ENCODE results near the gene GAR1. TPM values are rescaled to one million over a fixed set of nuclear protein-coding genes. Genes with fewer than 3 reads are reported as not detected.
"Not testable (repeated sequence)": the region's sequence is repeated elsewhere in the genome, so short reads cannot be mapped to it uniquely, and the experiment has no call there.

GAR1 gene
- polyA plus RNA-seq, 12 donors = 22.2 to 43.4 (median 30.6) TPM; not detected in 1

DNA sequence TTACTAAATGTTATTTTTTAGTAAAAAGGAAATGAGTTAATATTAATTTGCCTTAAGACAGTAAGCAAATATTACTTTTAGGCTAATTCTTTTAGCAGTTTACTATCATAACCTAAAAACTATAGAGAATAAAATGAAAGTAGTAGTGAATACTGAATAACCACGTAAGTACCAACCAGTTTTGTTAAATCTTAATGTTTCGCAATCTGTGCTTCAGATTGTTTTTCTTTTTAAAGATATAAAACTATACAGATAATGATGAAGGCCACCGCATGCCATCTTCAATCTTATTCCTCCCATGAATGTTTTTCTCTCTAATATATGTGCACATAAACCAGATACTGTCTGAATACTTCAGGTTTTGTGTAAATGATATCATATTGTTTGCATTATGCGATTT, 18.2 kb downstream of the GAR1 start:
- DNase-seq = no peak

DNA sequence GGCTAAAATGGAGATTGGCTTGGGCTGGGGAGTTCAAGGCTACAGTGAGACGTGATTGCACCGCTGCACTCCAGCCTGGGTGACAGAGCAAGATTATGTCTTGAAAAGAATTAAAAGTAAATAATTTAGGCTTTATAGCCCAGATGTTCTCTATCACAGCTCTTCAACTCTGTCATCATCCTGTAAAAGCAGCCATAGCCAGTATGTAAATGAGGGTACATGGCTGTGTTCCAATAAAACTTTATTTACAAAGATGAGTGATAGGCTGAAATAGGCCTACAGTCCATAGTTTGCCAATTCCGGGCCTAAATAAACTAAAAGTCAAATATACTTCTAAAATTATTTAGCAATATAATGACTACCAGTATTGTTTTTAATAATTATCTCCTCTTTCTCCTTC, 21.4 kb downstream of the GAR1 start:
- no peak for DNase-seq

GRCh38 chr4:109846395-109847098, 31.0 kb downstream of the GAR1 start:
- DNase-seq = no peak

- no peak for DNase-seq
Observed at GRCh38 chr4:109847896-109848442, 32.4 kb downstream of the GAR1 start, which contains the start of gene LRIT3. Gene LRIT3 (plus strand): TSS chr4:109848107. CDS start chr4:109848202, 95 bp downstream.

DNA sequence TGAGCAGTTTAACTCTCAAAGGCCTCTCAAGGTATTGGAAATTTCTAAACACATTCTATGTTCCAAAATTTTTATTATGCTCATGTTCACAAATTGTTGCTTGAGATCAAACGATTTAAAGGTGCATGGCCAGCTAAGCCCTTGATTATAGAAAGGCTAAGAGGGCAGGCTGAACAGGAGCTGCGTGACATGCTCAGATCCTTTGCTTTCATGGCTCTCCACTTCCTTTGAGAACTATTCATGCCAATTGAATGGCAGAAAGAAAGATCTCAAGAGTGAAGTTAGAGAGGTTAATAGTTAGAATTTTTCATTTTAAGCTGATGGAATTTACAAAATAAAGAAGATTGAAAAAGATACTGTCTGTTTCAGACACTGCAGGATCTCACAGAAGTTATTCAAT, 32.9 kb downstream of the GAR1 start:
- DNase-seq = no peak

GRCh38 chr4:109850601-109851000, 35.0 kb downstream of the GAR1 start:
- no peak for DNase-seq

DNA sequence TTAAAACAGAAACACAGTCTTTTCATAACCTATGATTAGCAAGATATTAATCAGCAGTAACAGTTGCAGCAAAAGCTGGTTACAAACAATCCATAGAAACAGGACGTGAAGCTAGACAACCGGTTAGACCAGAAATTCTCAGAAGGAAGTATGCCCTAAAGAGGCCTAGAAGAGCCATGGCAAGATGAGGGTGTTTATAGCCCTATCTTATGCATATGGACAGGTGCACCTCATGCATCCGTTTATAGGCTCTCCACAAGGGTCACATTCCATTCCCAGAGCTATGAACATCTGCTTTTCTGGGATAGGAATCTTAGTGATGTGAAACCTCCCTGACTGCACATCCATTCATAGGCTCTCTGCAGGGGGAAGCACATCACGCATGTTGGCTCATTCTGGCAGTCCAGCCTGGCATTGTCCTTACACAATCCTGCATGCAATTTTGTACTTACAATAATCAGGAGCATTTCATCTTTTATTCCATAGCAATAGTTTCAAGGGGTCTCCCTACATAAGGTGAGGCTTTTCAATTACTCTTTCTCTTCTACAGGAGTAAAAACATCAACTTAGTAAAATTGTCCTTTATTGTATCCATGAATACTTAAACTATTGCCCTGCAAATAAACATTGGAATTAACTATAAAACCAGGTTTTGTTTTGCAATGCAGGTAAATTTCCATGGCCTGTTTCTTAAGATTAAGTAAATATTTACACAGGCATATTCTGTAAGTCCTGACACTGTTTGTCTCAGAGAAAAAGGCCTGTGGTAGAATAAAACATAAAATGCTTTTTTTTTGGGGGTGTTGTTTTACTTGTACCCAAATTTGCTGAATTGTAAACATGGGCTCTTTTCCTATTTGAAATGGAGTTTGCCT, 44.1 kb downstream of the GAR1 start:
- DNase-seq = not testable (repeated sequence)

GRCh38 chr4:109861271-109861670, 45.7 kb downstream of the GAR1 start:
- DNase-seq = no peak

DNA sequence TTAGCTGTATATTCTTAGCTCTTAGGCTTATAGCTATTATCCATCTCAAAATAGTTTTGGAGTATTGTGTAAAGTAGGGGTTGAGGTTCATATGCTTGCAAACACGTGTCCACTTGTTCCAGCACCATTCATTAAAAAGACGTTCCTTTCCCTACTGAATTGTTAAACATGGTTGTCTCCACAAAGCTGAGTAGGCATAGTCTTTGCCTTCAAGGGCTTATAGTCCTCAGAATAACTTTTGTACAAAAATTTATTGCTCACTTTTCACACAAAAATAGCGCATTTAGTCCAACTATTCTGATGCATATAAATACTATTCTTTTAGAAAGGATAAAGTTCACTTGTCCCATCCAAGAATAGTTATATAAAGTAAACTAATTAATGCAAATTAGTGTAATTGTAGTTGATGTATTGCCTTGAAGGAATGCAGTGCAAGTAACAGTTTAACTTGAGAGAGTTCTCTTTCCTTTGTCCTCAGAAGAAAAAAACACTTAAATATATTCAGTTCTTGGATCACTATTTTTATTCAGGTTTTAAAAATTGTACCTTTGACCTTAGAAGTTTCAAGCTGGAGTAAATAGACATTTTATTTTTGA, 46.5 kb downstream of the GAR1 start:
- no peak for DNase-seq

DNA sequence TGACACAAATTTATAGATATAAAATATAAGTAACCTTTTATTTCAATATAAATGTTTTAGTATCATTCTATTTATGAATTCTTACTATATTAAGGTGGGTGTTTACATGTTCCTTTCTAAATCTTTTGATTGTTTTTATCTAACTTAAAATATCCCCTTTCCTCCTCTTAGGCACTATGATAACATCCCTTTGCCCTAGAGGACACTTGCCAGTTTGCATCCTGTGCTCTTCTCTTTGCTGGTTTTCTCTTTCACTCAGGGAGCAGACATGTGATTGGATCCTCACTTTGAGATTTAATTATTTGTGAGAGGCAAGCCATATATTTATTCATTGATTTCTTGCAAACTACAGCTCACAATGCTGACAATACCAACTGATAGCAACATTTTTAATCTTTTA, 48.6 kb downstream of the GAR1 start:
- no peak for DNase-seq

GRCh38 chr4:109870061-109870460, 54.5 kb downstream of the GAR1 start:
- no peak for DNase-seq

DNA sequence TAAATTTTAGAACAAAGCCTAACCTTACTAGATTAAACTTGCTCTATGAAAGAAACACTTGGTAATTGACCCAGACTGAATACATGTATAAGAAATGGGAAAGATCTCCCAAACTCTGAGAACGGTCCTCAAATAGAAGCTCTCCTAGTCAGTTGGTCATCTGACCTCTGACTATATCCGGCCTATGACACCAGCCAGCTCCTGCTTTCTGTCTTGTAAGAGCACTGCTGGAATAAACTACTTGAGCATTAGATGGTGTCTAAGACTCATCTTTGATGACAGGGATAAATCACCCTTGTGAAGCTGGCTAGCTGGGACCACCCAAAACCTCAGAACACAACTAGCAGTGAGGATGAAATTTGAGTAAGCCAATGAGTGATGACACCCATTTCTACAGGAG, 56.5 kb downstream of the GAR1 start:
- DNase-seq = no peak

DNA sequence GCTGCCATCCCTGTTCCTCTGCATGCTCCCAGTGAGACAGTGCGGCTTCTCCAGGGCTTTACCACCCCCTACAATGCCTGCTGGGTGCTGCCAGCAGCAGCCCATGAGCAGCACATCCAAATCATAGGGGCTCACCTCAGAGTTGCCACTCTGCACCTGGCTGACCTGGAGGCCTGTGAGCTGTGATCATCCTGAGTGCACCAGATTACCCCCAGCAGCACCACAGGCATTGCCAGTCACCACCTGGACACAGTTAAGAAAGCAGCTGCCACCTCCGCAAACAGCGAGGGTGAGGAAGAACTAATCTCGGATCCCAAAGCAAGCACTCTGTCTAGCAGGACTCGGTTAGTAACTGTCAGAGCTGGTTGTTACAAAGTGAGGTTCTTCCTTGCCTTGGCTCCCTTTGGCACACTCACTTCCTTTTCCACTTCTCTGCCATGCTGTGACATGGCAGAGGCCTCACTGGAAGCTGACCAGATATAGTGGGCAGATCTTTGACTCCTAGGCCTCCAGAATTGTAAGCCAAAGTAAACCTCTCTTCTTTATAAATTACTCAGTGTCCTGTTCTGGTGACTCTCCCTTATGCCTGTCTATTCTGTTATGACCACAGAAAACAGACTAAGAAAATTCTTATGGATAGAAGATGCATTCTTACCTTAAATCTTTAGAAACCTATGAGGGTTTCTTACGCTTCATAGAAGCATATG, 57.5 kb downstream of the GAR1 start:
- DNase-seq = no peak

- DNase-seq = no peak
Observed at GRCh38 chr4:109873791-109874514, 58.4 kb downstream of the GAR1 start.

Other genes starting within 250 kb of the GAR1 start
- 10 to 100 TPM in 11 of 12 donors, not detected in 1; 12.5 to 28.0 (median 18.9) TPM for gene CASP6, start 112.3 kb upstream of the GAR1 start, polyA plus RNA-seq (ENCODE audit: insufficient read length in 12 of 12)
- gene PLA2G12A, start 85.7 kb upstream of the GAR1 start, polyA plus RNA-seq (ENCODE audit: insufficient read length in 12 of 12) = 10 to 100 TPM; 13.2 to 80.0 (median 19.4) TPM
- gene CFI, start 13.8 kb upstream of the GAR1 start, polyA plus RNA-seq (ENCODE audit: insufficient read length in 12 of 12) = 10 to 100 TPM in 2 of 12 donors, 1 to 10 TPM in 9, not detected in 1; 4.9 to 12.2 (median 6.9) TPM
- 1 to 10 TPM in 2 of 12 donors, under 1 TPM in 8, not detected in 2; 0.15 to 1.2 (median 0.37) TPM for gene RRH, start 12.2 kb downstream of the GAR1 start, polyA plus RNA-seq (ENCODE audit: insufficient read length in 12 of 12)
- under 1 TPM in 10 of 12 donors, not detected in 2; 0.08 to 0.75 (median 0.30) TPM for gene LRIT3, start 32.3 kb downstream of the GAR1 start, polyA plus RNA-seq (ENCODE audit: insufficient read length in 12 of 12)
- gene EGF, start 97.1 kb downstream of the GAR1 start, polyA plus RNA-seq (ENCODE audit: insufficient read length in 12 of 12) = 10 to 100 TPM in 5 of 12 donors, 1 to 10 TPM in 6, not detected in 1; 4.9 to 23.0 (median 10.0) TPM